ENCODE measurements around the gene PLA2G4F. TPM values are rescaled to one million over a fixed set of nuclear protein-coding genes. Genes with fewer than 3 reads are reported as not detected.

The PLA2G4F gene
- total RNA-seq, 2 experiments from 2014 or later, result not detected

GRCh38 chr15:42143356-42143755, 13.1 kb downstream of the PLA2G4F start:
- H3K4me1 ChIP-seq (ENCODE audit: insufficient read depth, low read length), result no peaks in the 10 kb centered on the region
- Mint-ChIP-seq H3K9me3 (no peaks in the 10 kb centered on the region), H3K4me1 (ENCODE audit: low read depth) (no peaks in the 10 kb centered on the region), H3K4me3 (no peak overlapping the region), H3K27ac (no peak overlapping the region), H3K27me3 (peaks cover 6% of the 10 kb centered on the region), H3K36me3 (ENCODE audit: low read depth) (no peaks in the 10 kb centered on the region)
- no peaks in the 10 kb centered on the region for H3K27me3 ChIP-seq (ENCODE audit: control insufficient read depth in 1 of 2, insufficient read depth in 2 of 2, low read length in 2 of 2)
- ChIA-PET CTCF (no interaction called here), POLR2A (no interaction called here)
- TF ChIP-seq CTCF (IDR thresholded peaks at IDR 0.05), result no peak
- DNase-seq, result no peak
- intact Hi-C loops (cut with DNase I, micrococcal nuclease), result no loop called here
- no peak for ATAC-seq (ENCODE audit: poor library complexity)
- H3K36me3 ChIP-seq (ENCODE audit: insufficient read depth, low read length), result no peaks in the 10 kb centered on the region
- H3K9me3 ChIP-seq (ENCODE audit: control insufficient read depth in 1 of 2, insufficient read depth in 1 of 2, low read length in 2 of 2), result no peaks in the 10 kb centered on the region
- H3K4me3 ChIP-seq (ENCODE audit: low read length), result no peak overlapping the region
- H3K27ac ChIP-seq (ENCODE audit: low read depth in 1 of 2, low read length in 2 of 2), result no peak overlapping the region

- Mint-ChIP-seq H3K9me3 (no peaks in the 10 kb centered on the region), H3K27ac (no peak overlapping the region), H3K4me1 (ENCODE audit: low read depth) (no peaks in the 10 kb centered on the region), H3K4me3 (no peak overlapping the region), H3K27me3 (peaks cover 6% of the 10 kb centered on the region), H3K36me3 (ENCODE audit: low read depth) (no peaks in the 10 kb centered on the region)
- CTCF ChIA-PET, result no interaction called here
- no peaks in the 10 kb centered on the region for H3K4me1 ChIP-seq (ENCODE audit: insufficient read depth, low read length)
- no peak for ATAC-seq (ENCODE audit: poor library complexity)
- H3K9me3 ChIP-seq (ENCODE audit: control insufficient read depth in 1 of 2, insufficient read depth in 1 of 2, low read length in 2 of 2), result no peaks in the 10 kb centered on the region
- no peak overlapping the region for H3K27ac ChIP-seq (ENCODE audit: low read depth in 1 of 2, low read length in 2 of 2)
- intact Hi-C loops (cut with DNase I, micrococcal nuclease), result no loop called here
- TF ChIP-seq CTCF (IDR thresholded peaks at IDR 0.05), result no peak
- no peaks in the 10 kb centered on the region for H3K36me3 ChIP-seq (ENCODE audit: insufficient read depth, low read length)
- no peaks in the 10 kb centered on the region for H3K27me3 ChIP-seq (ENCODE audit: control insufficient read depth in 1 of 2, insufficient read depth in 2 of 2, low read length in 2 of 2)
- DNase-seq, result peak in 1 of 14 experiments; percentile 27
- POLR2A ChIA-PET, result no interaction called here
- no peak overlapping the region for H3K4me3 ChIP-seq (ENCODE audit: low read length)
Observed at GRCh38 chr15:42141795-42142667, 14.4 kb downstream of the PLA2G4F start.

- ChIA-PET POLR2A (no interaction called here), CTCF (no interaction called here)
- Histone ChIP-seq H3K4me3 (ENCODE audit: low read length) (no peak overlapping the region), H3K27ac (ENCODE audit: low read depth in 1 of 2, low read length in 2 of 2) (no peak overlapping the region), H3K9me3 (ENCODE audit: control insufficient read depth in 1 of 2, insufficient read depth in 1 of 2, low read length in 2 of 2) (no peaks in the 10 kb centered on the region), H3K36me3 (ENCODE audit: insufficient read depth, low read length) (no peaks in the 10 kb centered on the region), H3K27me3 (ENCODE audit: control insufficient read depth in 1 of 2, insufficient read depth in 2 of 2, low read length in 2 of 2) (no peaks in the 10 kb centered on the region), H3K4me1 (ENCODE audit: insufficient read depth, low read length) (no peaks in the 10 kb centered on the region)
- no peak for ATAC-seq (ENCODE audit: poor library complexity)
- H3K27me3 Mint-ChIP-seq, result peaks cover 6% of the 10 kb centered on the region
- no peaks in the 10 kb centered on the region for H3K36me3 Mint-ChIP-seq (ENCODE audit: low read depth)
- intact Hi-C loops (cut with DNase I, micrococcal nuclease), result no loop called here
- no peak for TF ChIP-seq CTCF (IDR thresholded peaks at IDR 0.05)
- H3K9me3 Mint-ChIP-seq, result no peaks in the 10 kb centered on the region
- H3K4me1 Mint-ChIP-seq (ENCODE audit: low read depth), result no peaks in the 10 kb centered on the region
- no peak overlapping the region for H3K4me3 Mint-ChIP-seq
- no peak overlapping the region for H3K27ac Mint-ChIP-seq
- DNase-seq, result peak in 1 of 14 experiments; percentile 10
Observed at GRCh38 chr15:42141246-42141645, 15.2 kb downstream of the PLA2G4F start.

Data from CD4-positive, alpha-beta T cell (primary cell).